ENCODE data around the gene PAQR8.

DNA sequence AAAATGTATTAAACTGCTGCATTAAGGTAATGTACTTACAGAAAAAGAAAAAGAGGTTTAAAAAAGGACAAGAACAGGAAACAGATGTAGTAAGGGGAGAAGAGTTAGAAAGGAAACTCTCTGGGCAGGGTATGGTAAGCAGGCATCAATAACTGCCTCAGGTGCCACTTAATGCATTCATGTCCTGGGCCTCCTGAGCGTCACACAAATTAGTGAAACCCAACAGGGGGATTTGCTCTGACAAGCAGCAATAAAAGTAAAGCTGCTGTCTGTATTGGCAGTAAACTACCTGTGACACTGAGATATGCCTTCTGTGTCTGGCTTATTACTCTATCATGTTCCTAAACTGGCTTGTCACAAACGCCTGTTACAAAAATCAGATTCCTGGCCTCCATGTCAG lies 56.7 kb downstream of the PAQR8 start:
- TF ChIP-seq, protein P1, sequence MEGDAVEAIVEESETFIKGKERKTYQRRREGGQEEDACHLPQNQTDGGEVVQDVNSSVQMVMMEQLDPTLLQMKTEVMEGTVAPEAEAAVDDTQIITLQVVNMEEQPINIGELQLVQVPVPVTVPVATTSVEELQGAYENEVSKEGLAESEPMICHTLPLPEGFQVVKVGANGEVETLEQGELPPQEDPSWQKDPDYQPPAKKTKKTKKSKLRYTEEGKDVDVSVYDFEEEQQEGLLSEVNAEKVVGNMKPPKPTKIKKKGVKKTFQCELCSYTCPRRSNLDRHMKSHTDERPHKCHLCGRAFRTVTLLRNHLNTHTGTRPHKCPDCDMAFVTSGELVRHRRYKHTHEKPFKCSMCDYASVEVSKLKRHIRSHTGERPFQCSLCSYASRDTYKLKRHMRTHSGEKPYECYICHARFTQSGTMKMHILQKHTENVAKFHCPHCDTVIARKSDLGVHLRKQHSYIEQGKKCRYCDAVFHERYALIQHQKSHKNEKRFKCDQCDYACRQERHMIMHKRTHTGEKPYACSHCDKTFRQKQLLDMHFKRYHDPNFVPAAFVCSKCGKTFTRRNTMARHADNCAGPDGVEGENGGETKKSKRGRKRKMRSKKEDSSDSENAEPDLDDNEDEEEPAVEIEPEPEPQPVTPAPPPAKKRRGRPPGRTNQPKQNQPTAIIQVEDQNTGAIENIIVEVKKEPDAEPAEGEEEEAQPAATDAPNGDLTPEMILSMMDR (IDR thresholded peaks at IDR 0.05): no peak
- no peak for TF ChIP-seq POLR2AphosphoS5 (IDR thresholded peaks at IDR 0.05; ENCODE audit: low read depth, low read length)

Measured in Panc1 (cell line).